ENCODE measurements around the gene RGMA.

The RGMA gene

GRCh38 chr15:92989470-92989869 lies 99.5 kb downstream of the RGMA start:
- Histone ChIP-seq H3K27me3 (no peaks in the 10 kb centered on the region), H3K36me3 (peaks cover 65 to 91% (median 81%) of the 10 kb centered on the region in 3 donors), H3K4me1 (no peaks in the 10 kb centered on the region), H3K27ac (no peak overlapping the region), H3K9me3 (no peaks in the 10 kb centered on the region), H3K4me3 (no peak overlapping the region)
- TF ChIP-seq CTCF (IDR thresholded peaks at IDR 0.05): no peak
- intact Hi-C loops (cut with DNase I; ENCODE audit: low total_unique reads): loop anchor here (10.0 kb wide), 1 partner anchor 195 kb away; no protein-coding TSS in a partner anchor
- DNase-seq: no peak
